SU-DHL-6 (cell line): ENCODE data around the gene PSAPL1.

Experiments
- EZH2phosphoT487 ChIP-seq: fragments of 200-600 bp; sonication (generic), shearing (Covaris generic); conservative IDR thresholded peaks from 2 replicates; pipeline ENCODE4 v1.6.1; 2018; ENCODE audit warnings: mild to moderate bottlenecking, antibody characterized with exemption, low read length, moderate library complexity, mixed read lengths
- TF ChIP-seq, protein P1 (sequence below): fragments of 200-600 bp; sonication (generic); IDR thresholded peaks from one replicate; pipeline ENCODE4 v1.5.1; 2017; ENCODE audit warnings: antibody characterized with exemption, mild to moderate bottlenecking, low read length, moderate library complexity; ENCODE audit not compliant: insufficient read depth, poor library complexity, severe bottlenecking

DNA sequence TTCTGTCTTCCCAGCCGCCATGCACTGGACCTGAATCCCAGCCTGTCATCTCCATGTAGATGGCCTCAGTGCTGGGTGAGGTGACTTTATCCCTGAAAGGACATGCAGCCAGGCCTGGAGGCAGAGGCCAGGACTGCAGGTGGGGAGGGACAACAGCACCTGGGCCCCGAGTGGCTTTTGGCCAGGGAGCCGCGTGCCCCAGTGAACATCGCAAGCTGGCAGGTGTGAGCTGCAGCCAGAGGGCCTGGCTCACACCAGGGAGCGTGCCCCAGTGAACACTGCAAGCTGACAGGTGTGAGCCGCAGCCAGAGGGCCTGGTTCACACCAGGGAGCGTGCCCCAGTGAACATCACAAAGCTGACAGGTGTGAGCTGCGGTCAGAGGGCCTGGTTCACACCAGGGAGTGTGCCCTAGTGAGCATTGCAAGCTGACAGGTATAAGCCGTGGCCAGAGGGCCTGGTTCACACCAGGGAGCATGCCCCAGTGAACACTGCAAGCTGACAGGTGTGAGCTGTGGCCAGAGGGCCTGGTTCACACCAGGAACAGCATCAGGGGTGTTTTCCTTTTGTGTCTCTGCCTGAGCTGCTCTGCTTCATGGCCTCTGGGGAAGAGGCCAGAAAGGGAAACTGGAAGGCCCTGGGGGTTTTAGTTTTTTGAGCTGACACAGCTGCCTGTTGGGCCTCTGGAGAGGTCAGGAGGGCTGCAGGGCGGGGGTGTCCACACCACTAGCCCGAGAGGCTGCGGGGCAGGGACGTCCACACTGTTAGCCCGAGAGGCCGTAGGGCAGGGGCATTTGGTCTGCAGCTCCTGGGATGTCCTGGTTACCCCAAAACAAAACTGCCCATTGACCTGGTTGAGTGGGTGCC is 22.7 kb upstream of the PSAPL1 start:
- no peak for TF ChIP-seq EZH2phosphoT487
- TF ChIP-seq, protein P1, sequence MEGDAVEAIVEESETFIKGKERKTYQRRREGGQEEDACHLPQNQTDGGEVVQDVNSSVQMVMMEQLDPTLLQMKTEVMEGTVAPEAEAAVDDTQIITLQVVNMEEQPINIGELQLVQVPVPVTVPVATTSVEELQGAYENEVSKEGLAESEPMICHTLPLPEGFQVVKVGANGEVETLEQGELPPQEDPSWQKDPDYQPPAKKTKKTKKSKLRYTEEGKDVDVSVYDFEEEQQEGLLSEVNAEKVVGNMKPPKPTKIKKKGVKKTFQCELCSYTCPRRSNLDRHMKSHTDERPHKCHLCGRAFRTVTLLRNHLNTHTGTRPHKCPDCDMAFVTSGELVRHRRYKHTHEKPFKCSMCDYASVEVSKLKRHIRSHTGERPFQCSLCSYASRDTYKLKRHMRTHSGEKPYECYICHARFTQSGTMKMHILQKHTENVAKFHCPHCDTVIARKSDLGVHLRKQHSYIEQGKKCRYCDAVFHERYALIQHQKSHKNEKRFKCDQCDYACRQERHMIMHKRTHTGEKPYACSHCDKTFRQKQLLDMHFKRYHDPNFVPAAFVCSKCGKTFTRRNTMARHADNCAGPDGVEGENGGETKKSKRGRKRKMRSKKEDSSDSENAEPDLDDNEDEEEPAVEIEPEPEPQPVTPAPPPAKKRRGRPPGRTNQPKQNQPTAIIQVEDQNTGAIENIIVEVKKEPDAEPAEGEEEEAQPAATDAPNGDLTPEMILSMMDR, result no peak
